Measurements from ENCODE around the gene TMEM205. TPM values are rescaled to one million over a fixed set of nuclear protein-coding genes. Genes with fewer than 3 reads are reported as not detected.
A peak's percentile ranks its signal among the peaks of the same experiment; 100 is the strongest.

Gene TMEM205
- total and polyA plus RNA-seq, 10 of the 15 experiments (the other 5 are each of a cell fraction or from before 2014, with no cell fraction given) = 27.8 to 144 (median 88.3) TPM

- TF ChIP-seq ESRRA (IDR thresholded peaks at IDR 0.05; ENCODE audit: low read length) (no peak), IKZF1 (conservative IDR thresholded peaks at IDR 0.05) (0 out of 2 replicates have a peak, but pooled peaks have one; percentile 11), DPF2 (IDR thresholded peaks at IDR 0.05) (no peak), ZNF384 (IDR thresholded peaks at IDR 0.05; ENCODE audit: borderline replicate concordance, low read depth, low read length) (no peak), ZBTB4 (CRISPR knock-in tag; IDR thresholded peaks at IDR 0.05) (no peak), ZSCAN29 (IDR thresholded peaks at IDR 0.05) (no peak), NR2C2 (IDR thresholded peaks at IDR 0.05; ENCODE audit: borderline replicate concordance, control insufficient read depth, insufficient read length, low read depth) (no peak), YY1 (IDR thresholded peaks at IDR 0.05; ENCODE audit: low read depth, low read length) (0 out of 2 replicates have a peak, but pooled peaks have one; percentile 11), ZNF622 (IDR thresholded peaks at IDR 0.05) (no peak), NR2C1 (IDR thresholded peaks at IDR 0.05) (no peak), NKRF (conservative IDR thresholded peaks at IDR 0.05) (no peak), SPI1 (IDR thresholded peaks at IDR 0.05; ENCODE audit: borderline replicate concordance, insufficient read depth, low read depth, low read length) (0 out of 2 replicates have a peak, but pooled peaks have one; percentile 13)
- TF ChIP-seq, protein P1, sequence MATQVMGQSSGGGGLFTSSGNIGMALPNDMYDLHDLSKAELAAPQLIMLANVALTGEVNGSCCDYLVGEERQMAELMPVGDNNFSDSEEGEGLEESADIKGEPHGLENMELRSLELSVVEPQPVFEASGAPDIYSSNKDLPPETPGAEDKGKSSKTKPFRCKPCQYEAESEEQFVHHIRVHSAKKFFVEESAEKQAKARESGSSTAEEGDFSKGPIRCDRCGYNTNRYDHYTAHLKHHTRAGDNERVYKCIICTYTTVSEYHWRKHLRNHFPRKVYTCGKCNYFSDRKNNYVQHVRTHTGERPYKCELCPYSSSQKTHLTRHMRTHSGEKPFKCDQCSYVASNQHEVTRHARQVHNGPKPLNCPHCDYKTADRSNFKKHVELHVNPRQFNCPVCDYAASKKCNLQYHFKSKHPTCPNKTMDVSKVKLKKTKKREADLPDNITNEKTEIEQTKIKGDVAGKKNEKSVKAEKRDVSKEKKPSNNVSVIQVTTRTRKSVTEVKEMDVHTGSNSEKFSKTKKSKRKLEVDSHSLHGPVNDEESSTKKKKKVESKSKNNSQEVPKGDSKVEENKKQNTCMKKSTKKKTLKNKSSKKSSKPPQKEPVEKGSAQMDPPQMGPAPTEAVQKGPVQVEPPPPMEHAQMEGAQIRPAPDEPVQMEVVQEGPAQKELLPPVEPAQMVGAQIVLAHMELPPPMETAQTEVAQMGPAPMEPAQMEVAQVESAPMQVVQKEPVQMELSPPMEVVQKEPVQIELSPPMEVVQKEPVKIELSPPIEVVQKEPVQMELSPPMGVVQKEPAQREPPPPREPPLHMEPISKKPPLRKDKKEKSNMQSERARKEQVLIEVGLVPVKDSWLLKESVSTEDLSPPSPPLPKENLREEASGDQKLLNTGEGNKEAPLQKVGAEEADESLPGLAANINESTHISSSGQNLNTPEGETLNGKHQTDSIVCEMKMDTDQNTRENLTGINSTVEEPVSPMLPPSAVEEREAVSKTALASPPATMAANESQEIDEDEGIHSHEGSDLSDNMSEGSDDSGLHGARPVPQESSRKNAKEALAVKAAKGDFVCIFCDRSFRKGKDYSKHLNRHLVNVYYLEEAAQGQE (IDR thresholded peaks at IDR 0.05; ENCODE audit: low read depth, low read length) = no peak
- Histone ChIP-seq H4K20me1 (ENCODE audit: control insufficient read depth, insufficient read depth) (no peaks in the 10 kb centered on the region), H3K9ac (ENCODE audit: control insufficient read depth, insufficient read depth, low read length) (peak overlapping the region; percentile 79), H3K9me3 (replicated peaks; ENCODE audit: control insufficient read depth, insufficient read depth, low read length) (peaks cover 5% of the 10 kb centered on the region; the same call in 2 of the 3 replicates), H3K4me1 (ENCODE audit: control insufficient read depth, insufficient read depth, low read length) (peaks cover 11% of the 10 kb centered on the region), H3K27ac (ENCODE audit: control insufficient read depth, insufficient read depth) (peak overlapping the region; percentile 85), H3K36me3 (ENCODE audit: control insufficient read depth in 2 of 2, insufficient read depth in 2 of 2, low read length in 1 of 2) (no peaks in the 10 kb centered on the region; a peak in 1 of 4 replicates), H3K4me2 (ENCODE audit: control insufficient read depth, insufficient read depth) (peak overlapping the region; percentile 92), H2AFZ (ENCODE audit: control insufficient read depth, low read depth, low read length) (no peak overlapping the region; the same call in 1 of the 2 replicates), H3K27me3 (replicated peaks in 1 of 2; ENCODE audit: control insufficient read depth in 2 of 2, insufficient read depth in 2 of 2, low read length in 1 of 2) (no peaks in the 10 kb centered on the region), H3K79me2 (ENCODE audit: control insufficient read depth, insufficient read depth, low read length) (peaks cover 10% of the 10 kb centered on the region), H3K4me3 (peak overlapping the region; percentile 95)
- intact Hi-C loops (cut with micrococcal nuclease; ENCODE audit: unreplicated experiment) (no loop called here), in situ Hi-C loops (cut with MboI) (no loop called here)
- DNase-seq (ENCODE audit: low read depth, low spot score) (no peak), ATAC-seq (0 out of 3 replicates have a peak, but pooled peaks have one; percentile 2), FAIRE-seq (no peak)
- CTCF ChIA-PET = interaction anchor here (0.7 to 2.3 kb wide), 9 partner anchors 13 to 67 kb away, joined by 3 to 12 read pairs (median 4); no protein-coding TSS in a partner anchor
- SMC1A ChIA-PET (ENCODE audit: uncharacterized antibody, unreplicated experiment) = interaction anchor here (1.5 to 2.9 kb wide), 3 partner anchors 30 to 138 kb away, joined by 4 to 28 read pairs (median 5); partner anchors contain the start of gene SWSAP1
- WGBS (ENCODE audit: insufficient coverage, insufficient replicate concordance, low lambda C conversion rate, missing lambda C conversion rate) = 55% methylated on average over 15 of the region's 15 CpGs
- RAD21 ChIA-PET (ENCODE audit: unreplicated experiment) = interaction anchor here (0.7 to 2.2 kb wide), 5 partner anchors 22 to 222 kb away, joined by 3 to 20 read pairs (median 11); partner anchors contain the start of gene SWSAP1
- BruUV-seq (replicated peaks) = no TSS peak
- POLR2A ChIA-PET = interaction anchor here (1.2 to 3.4 kb wide), 5 partner anchors 14 to 36 kb away, joined by 4 to 48 read pairs (median 14); partner anchors contain the start of gene SWSAP1
Measured at GRCh38 chr19:11345122-11345803, 805 bp downstream of the TMEM205 start.
